H1 (cell line): ENCODE data around the gene MTFP1. TPM values are rescaled to one million over a fixed set of nuclear protein-coding genes. Genes with fewer than 3 reads are reported as not detected.

Experiments used
- CTCF ChIA-PET: fragments of 300-600 bp; sonication (Branson Sonifier 250); formaldehyde crosslinking; loops from one replicate; lab custom pipeline; 2021; ENCODE audit not compliant: partially characterized antibody; lab: Charles Lee
- POLR2A ChIA-PET: fragments of 300-600 bp; sonication (Branson Sonifier 250); formaldehyde crosslinking; loops from one replicate; lab custom pipeline; 2021; ENCODE audit warnings: inconsistent platforms; ENCODE audit not compliant: partially characterized antibody; lab: Charles Lee
- DNase-seq, 2 experiments: peaks; one replicate each; pipeline versions ENCODE4 v3.0.0 to v3.0.0-alpha.2; 2010 to 2022; ENCODE audit warnings: low spot score in 2 of 2, low read depth in 1 of 2, mixed read lengths in 1 of 2
- FAIRE-seq: peaks from 2 replicates; lab custom pipeline; 2011; peaks lifted over from hg19 to GRCh38; lab: Jason Lieb, UNC
- H2AFZ ChIP-seq: 2 replicates; pipeline ENCODE4 v1.8.1; 2012; ENCODE audit warnings: low read length, inconsistent platforms
- H2AK5ac ChIP-seq: 2 replicates; pipeline ENCODE4 v1.6.1; 2013; ENCODE audit warnings: low read depth, low read length
- H2BK120ac ChIP-seq: replicated peaks from 2 replicates; pipeline ENCODE3; 2013; ENCODE audit warnings: low read depth, low read length, inconsistent platforms
- H2BK12ac ChIP-seq: 2 replicates; pipeline ENCODE4 v1.6.1; 2013; ENCODE audit warnings: low read depth, low read length
- H2BK15ac ChIP-seq: 2 replicates; pipeline ENCODE4 v1.6.1; 2013; ENCODE audit warnings: low read length
- H2BK20ac ChIP-seq: 2 replicates; pipeline ENCODE4 v1.6.1; 2013; ENCODE audit warnings: low read length
- H2BK5ac ChIP-seq: 2 replicates; pipeline ENCODE4 v1.6.1; 2013; ENCODE audit warnings: low read depth, low read length
- H3K14ac ChIP-seq: 2 replicates; pipeline ENCODE4 v1.6.1; 2013; ENCODE audit warnings: inconsistent platforms; ENCODE audit not compliant: insufficient read length
- H3K18ac ChIP-seq: 2 replicates; pipeline ENCODE4 v1.6.1; 2013; ENCODE audit warnings: low read length; ENCODE audit errors: extremely low read depth
- H3K23ac ChIP-seq: 2 replicates; pipeline ENCODE4 v1.6.1; 2013; ENCODE audit warnings: inconsistent platforms; ENCODE audit not compliant: insufficient read length
- H3K23me2 ChIP-seq: 2 replicates; pipeline ENCODE4 v1.6.1; 2013; ENCODE audit warnings: low read depth, low read length
- H3K27ac ChIP-seq: 2 replicates; pipeline ENCODE4 v1.6.1; 2011; ENCODE audit warnings: low read depth, low read length, inconsistent platforms
- H3K27me3 ChIP-seq, 4 experiments: replicated peaks in 1 of 4; 1 replicate in 1 of 4; 2 replicates in 3 of 4; pipeline versions ENCODE4 v1.6.1 to v1.8.1; 2011 to 2013; ENCODE audit warnings: low read length in 3 of 4, mild to moderate bottlenecking in 3 of 4, inconsistent platforms in 2 of 4, mixed read lengths in 2 of 4, moderate library complexity in 1 of 4; ENCODE audit not compliant: control insufficient read depth in 3 of 4, insufficient read depth in 3 of 4; ENCODE audit errors: extremely low read depth in 1 of 4
- H3K36me3 ChIP-seq, 4 experiments: 2 replicates each; pipeline versions ENCODE4 v1.6.1 to v1.8.1; 2011 to 2013; ENCODE audit warnings: mild to moderate bottlenecking in 4 of 4, low read length in 3 of 4, moderate library complexity in 2 of 4, control low read depth in 1 of 4, inconsistent platforms in 1 of 4; ENCODE audit not compliant: insufficient read depth in 4 of 4, control insufficient read depth in 2 of 4
- H3K4ac ChIP-seq: replicated peaks from 2 replicates; pipeline ENCODE3; 2013; ENCODE audit warnings: low read length, low read depth, mixed read lengths, inconsistent platforms; ENCODE audit not compliant: insufficient read length
- H3K4me1 ChIP-seq, 4 experiments: replicated peaks in 1 of 4; 1 replicate in 1 of 4; 2 replicates in 3 of 4; pipeline versions ENCODE4 v1.6.1 to v1.8.1; 2011 to 2013; ENCODE audit warnings: low read length in 3 of 4, inconsistent platforms in 2 of 4, mixed read lengths in 1 of 4; ENCODE audit not compliant: insufficient read depth in 4 of 4, control insufficient read depth in 3 of 4
- H3K4me2 ChIP-seq, 2 experiments: 2 replicates each; pipeline versions ENCODE4 v1.6.1 to v1.8.1; 2011 to 2013; ENCODE audit warnings: low read depth in 2 of 2, low read length in 2 of 2, control low read depth in 1 of 2, inconsistent platforms in 1 of 2, mild to moderate bottlenecking in 1 of 2; ENCODE audit not compliant: insufficient read depth in 1 of 2
- H3K4me3 ChIP-seq, 4 experiments: fragments of 200-600, 300-600 bp in 1 of 4; sonication (generic), shearing (Covaris generic), sonication (Bioruptor Twin) in 1 of 4; 2 replicates each; pipeline versions ENCODE4 v1.5.1 to v1.8.1; 2011 to 2016; ENCODE audit warnings: low read length in 4 of 4, low read depth in 3 of 4, control low read depth in 2 of 4, inconsistent platforms in 2 of 4, mild to moderate bottlenecking in 2 of 4, mixed read lengths in 1 of 4, moderate library complexity in 1 of 4; ENCODE audit not compliant: insufficient read depth in 2 of 4; ENCODE audit errors: extremely low read depth in 1 of 4
- H3K56ac ChIP-seq: replicated peaks from 2 replicates; pipeline ENCODE3; 2013; ENCODE audit warnings: low read depth, mild to moderate bottlenecking, mixed read lengths, low read length, inconsistent platforms; ENCODE audit not compliant: insufficient read length
- H3K79me1 ChIP-seq: 2 replicates; pipeline ENCODE4 v1.6.1; 2013; ENCODE audit warnings: low read depth, low read length, control low read depth
- H3K79me2 ChIP-seq, 2 experiments: 2 replicates each; pipeline versions ENCODE4 v1.6.1 to v1.8.1; 2012 to 2013; ENCODE audit warnings: low read length in 2 of 2, mild to moderate bottlenecking in 2 of 2, inconsistent platforms in 1 of 2; ENCODE audit not compliant: insufficient read depth in 2 of 2, control insufficient read depth in 1 of 2
- H3K9ac ChIP-seq, 4 experiments: replicated peaks in 1 of 4; 1 replicate in 1 of 4; 2 replicates in 3 of 4; pipeline versions ENCODE4 v1.6.1 to v1.8.1; 2011 to 2013; ENCODE audit warnings: low read depth in 3 of 4, low read length in 3 of 4, control low read depth in 2 of 4, mild to moderate bottlenecking in 2 of 4, moderate library complexity in 2 of 4, inconsistent platforms in 1 of 4; ENCODE audit errors: extremely low read depth in 1 of 4
- H3K9me3 ChIP-seq, 2 experiments: 2 replicates each; pipeline versions ENCODE4 v1.6.1 to v1.8.1; 2012 to 2013; ENCODE audit warnings: mild to moderate bottlenecking in 2 of 2, moderate library complexity in 2 of 2, control low read depth in 1 of 2, inconsistent platforms in 1 of 2, low read depth in 1 of 2, low read length in 1 of 2, mixed read lengths in 1 of 2; ENCODE audit not compliant: insufficient read depth in 2 of 2
- H4K20me1 ChIP-seq, 2 experiments: replicated peaks in 1 of 2; 2 replicates each; pipeline versions ENCODE3 to v1.8.1; 2011 to 2013; ENCODE audit warnings: inconsistent platforms in 2 of 2, low read length in 2 of 2, mild to moderate bottlenecking in 1 of 2; ENCODE audit not compliant: insufficient read depth in 2 of 2, control insufficient read depth in 1 of 2
- H4K5ac ChIP-seq: 2 replicates; pipeline ENCODE4 v1.6.1; 2013; ENCODE audit warnings: low read length, low read depth, mixed read lengths, inconsistent platforms; ENCODE audit not compliant: insufficient read length
- H4K8ac ChIP-seq: 2 replicates; pipeline ENCODE4 v1.8.0; 2013; ENCODE audit warnings: mild to moderate bottlenecking, moderate library complexity, low read length, inconsistent platforms; ENCODE audit not compliant: insufficient read depth; ENCODE audit errors: extremely low read depth
- H4K91ac ChIP-seq: replicated peaks from 2 replicates; pipeline ENCODE3; 2013; ENCODE audit warnings: low read length, mixed read lengths, inconsistent platforms; ENCODE audit not compliant: insufficient read length
- ATF3 ChIP-seq: IDR thresholded peaks from 2 replicates; pipeline ENCODE4 v1.6.1; 2011; ENCODE audit warnings: low read depth, mild to moderate bottlenecking, low read length; ENCODE audit not compliant: insufficient read depth
- BRCA1 ChIP-seq: IDR thresholded peaks from 2 replicates; pipeline ENCODE4 v1.6.1; 2012; ENCODE audit warnings: low read depth, low read length, improper control_type of control experiment
- CBX8 ChIP-seq: fragments of 300-800, 300-1000 bp; sonication (generic); IDR thresholded peaks from 2 replicates; pipeline ENCODE4 v1.7.1; 2016; ENCODE audit warnings: low read depth, low read length, borderline replicate concordance
- CHD2 ChIP-seq: IDR thresholded peaks from 2 replicates; pipeline ENCODE4 v1.6.1; 2012; ENCODE audit warnings: low read length, improper control_type of control experiment
- EP300 ChIP-seq, 2 experiments: IDR thresholded peaks; 1 replicate in 1 of 2; 2 replicates in 1 of 2; pipeline ENCODE4 v1.6.1; 2011 to 2012; ENCODE audit warnings: low read depth in 2 of 2, low read length in 2 of 2, mild to moderate bottlenecking in 2 of 2, borderline replicate concordance in 1 of 2, inconsistent platforms in 1 of 2, moderate library complexity in 1 of 2
- JUN ChIP-seq: IDR thresholded peaks from 2 replicates; pipeline ENCODE4 v1.6.1; 2011; ENCODE audit warnings: low read depth, mild to moderate bottlenecking, improper control_type of control experiment, low read length
- POLR2A ChIP-seq, 2 experiments: IDR thresholded peaks; 1 replicate in 1 of 2; 2 replicates in 1 of 2; pipeline ENCODE4 v1.6.1; 2011; ENCODE audit warnings: low read depth in 2 of 2, low read length in 2 of 2, mild to moderate bottlenecking in 2 of 2; ENCODE audit errors: control extremely low read depth in 1 of 2
- RFX5 ChIP-seq: IDR thresholded peaks from 2 replicates; pipeline ENCODE4 v1.6.1; 2011; ENCODE audit warnings: low read depth, low read length, improper control_type of control experiment, borderline replicate concordance
- RXRA ChIP-seq: IDR thresholded peaks from 2 replicates; pipeline ENCODE4 v1.6.1; 2011; ENCODE audit warnings: low read depth, mild to moderate bottlenecking, low read length, moderate library complexity; ENCODE audit not compliant: insufficient read depth
- SAP30 ChIP-seq: fragments of 300-600 bp; sonication (generic); IDR thresholded peaks from 2 replicates; pipeline ENCODE4 v1.7.1; 2012; ENCODE audit warnings: low read length, moderate library complexity, mild to moderate bottlenecking, inconsistent platforms; ENCODE audit not compliant: insufficient read depth, insufficient replicate concordance
- SP1 ChIP-seq: IDR thresholded peaks from 2 replicates; pipeline ENCODE4 v1.6.1; 2011; ENCODE audit warnings: low read depth, low read length
- SRF ChIP-seq: IDR thresholded peaks from 2 replicates; pipeline ENCODE4 v1.6.1; 2011; ENCODE audit warnings: mild to moderate bottlenecking, low read depth, low read length, moderate library complexity
- TCF12 ChIP-seq: IDR thresholded peaks from 2 replicates; pipeline ENCODE4 v1.6.1; 2011; ENCODE audit warnings: low read depth, mild to moderate bottlenecking, low read length
- ZNF274 ChIP-seq: IDR thresholded peaks from 2 replicates; pipeline ENCODE4 v1.7.0; 2012; ENCODE audit warnings: low read length, borderline replicate concordance; ENCODE audit errors: extremely low read depth
- WGBS, 2 experiments: shearing (Covaris generic) in 1 of 2; methylation state at CpG; one replicate each; pipeline versions ENCODE4 v1.1.6 to v1.1.7; 2013 to 2015; ENCODE audit warnings: low lambda C conversion rate in 2 of 2, mixed read lengths in 2 of 2, inconsistent platforms in 1 of 2, low coverage in 1 of 2, missing lambda C conversion rate in 1 of 2; ENCODE audit not compliant: insufficient replicate concordance in 2 of 2, insufficient coverage in 1 of 2, insufficient read length in 1 of 2; ENCODE audit errors: extremely low coverage in 1 of 2, missing lambda C conversion rate in 1 of 2; 5-methylcytosine and 5-hydroxymethylcytosine counted together
- polyA plus RNA-seq, 7 experiments: library from polyadenylated mRNA; depleted of rRNA in 3 of 7; stranded (reverse) in 5 of 7; unstranded in 2 of 7; fragments of >200 nt in 5 of 7; fragments of 200-250 nt in 2 of 7; gene quantifications; 1 replicate in 5 of 7; 2 replicates in 1 of 7; 4 replicates in 1 of 7; pipeline versions ENCODE4 v1.2.1 to v1.2.3, GENCODE V29; 2011 to 2013; ENCODE audit warnings: missing spikeins in 2 of 7, mixed read lengths in 2 of 7
- total RNA-seq: library from RNA; stranded (reverse); fragmentation: NEBNext Ultra II Directional; extraction: Animal tissue kit (Norgen Biotek cat#: 25700); gene quantifications from 2 replicates; pipeline ENCODE4 v1.2.1, GENCODE V29; 2021

MTFP1 gene
- total and polyA plus RNA-seq, 2 of the 8 experiments (the other 6 are each of a cell fraction or from before 2014, with no cell fraction given): 59.8 to 98.8 TPM

- Histone ChIP-seq H2AFZ (no peak overlapping the region), H3K27ac (no peak overlapping the region), H3K36me3 (no peaks in the 10 kb centered on the region), H4K20me1 (no peaks in the 10 kb centered on the region), H3K23ac (no peak overlapping the region), H3K4me2 (no peak overlapping the region), H3K4ac (no peak overlapping the region), H4K8ac (no peak overlapping the region), H3K27me3 (no peaks in the 10 kb centered on the region; a peak in 2 of 7 replicates), H3K56ac (no peak overlapping the region), H3K23me2 (peaks cover 3% of the 10 kb centered on the region; the same call in 1 of the 2 replicates), H4K91ac (no peak overlapping the region), H3K79me2 (no peaks in the 10 kb centered on the region), H3K9ac (no peak overlapping the region), H3K9me3 (no peaks in the 10 kb centered on the region), H2BK5ac (no peak overlapping the region), H3K18ac (no peak overlapping the region), H3K4me3 (no peak overlapping the region), H4K5ac (no peak overlapping the region), H2AK5ac (no peak overlapping the region), H2BK12ac (no peak overlapping the region), H2BK20ac (no peak overlapping the region), H3K79me1 (no peaks in the 10 kb centered on the region), H3K14ac (no peak overlapping the region), H2BK15ac (no peak overlapping the region), H3K4me1 (no peaks in the 10 kb centered on the region), H2BK120ac (no peak overlapping the region)
- FAIRE-seq (no peak), DNase-seq (no peak)
- WGBS, 2 experiments: 84% methylated on average over 4 of the region's 4 CpGs; no CpG with 5 or more reads in 1 of the 2 experiments
- ChIA-PET CTCF (interaction anchor here (4.5 to 5.8 kb wide), 2 partner anchors 15 to 25 kb away, joined by 28 to 56 read pairs; no protein-coding TSS in a partner anchor), POLR2A (no interaction called here)
- TF ChIP-seq CHD2 (no peak), EP300 (IDR thresholded peaks at IDR 0.05; ENCODE audit: borderline replicate concordance in 1 of 2, low read depth in 2 of 2, low read length in 2 of 2) (no peak), SRF (no peak), SAP30 (no peak), TCF12 (no peak), RFX5 (no peak), JUN (no peak), POLR2A (IDR thresholded peaks at IDR 0.05; ENCODE audit: control extremely low read depth in 1 of 2, low read depth in 2 of 2, low read length in 2 of 2) (no peak), RXRA (no peak), ZNF274 (no peak), SP1 (no peak), CBX8 (no peak), BRCA1 (no peak), ATF3 (no peak)
These were observed 34.6 kb downstream of the MTFP1 start for GRCh38 chr22:30460147-30460546.
